Ammon's horn (tissue), 1 donor: ENCODE measurements around the gene HOXA5.

Experiments used
- DNase-seq: peaks from one replicate; pipeline ENCODE4 v3.0.0-alpha.2; 2016; ENCODE audit warnings: low spot score

HOXA5 gene

DNA sequence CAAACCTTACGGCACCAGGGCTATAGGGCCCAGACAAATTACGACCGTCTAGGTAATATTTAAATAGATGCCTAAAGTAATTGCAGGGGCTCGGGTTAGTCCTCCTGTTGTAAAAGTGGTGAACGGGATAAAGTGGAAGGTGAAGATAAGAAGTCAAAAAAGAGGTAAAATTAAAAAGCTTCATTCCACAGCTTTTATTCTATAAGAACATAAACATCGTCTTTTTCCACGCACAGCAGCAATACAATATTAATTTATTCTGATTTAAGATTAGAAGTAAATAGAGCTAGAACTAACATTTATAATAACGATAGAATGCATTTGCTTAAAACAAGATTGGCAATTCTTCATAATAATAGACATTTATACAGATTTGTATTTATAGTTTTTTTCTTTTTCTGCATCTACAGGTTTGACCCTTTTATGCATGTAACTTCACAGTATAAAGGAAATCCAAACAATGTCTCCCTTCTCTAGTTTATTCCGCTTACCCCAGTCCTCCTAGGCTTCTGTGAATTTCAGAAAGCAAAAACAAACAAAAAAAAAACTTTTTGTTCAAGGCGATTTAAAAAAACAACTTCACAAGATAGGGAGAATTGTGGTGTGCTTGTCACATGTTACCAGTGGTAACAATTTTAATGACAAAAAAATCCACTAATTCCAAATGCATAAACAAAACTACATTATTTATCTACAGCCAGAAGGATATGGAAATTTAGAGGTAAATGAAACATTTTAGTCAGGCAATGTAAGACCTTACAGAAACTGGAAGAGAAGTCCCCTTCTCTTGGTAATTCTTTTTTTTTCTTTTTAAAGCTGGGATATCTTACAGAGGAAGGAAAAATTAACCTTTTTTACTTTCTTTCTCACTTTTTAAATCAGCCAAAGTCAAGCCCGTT lies 27.2 kb upstream of the HOXA5 start:
- no peak for DNase-seq

DNA sequence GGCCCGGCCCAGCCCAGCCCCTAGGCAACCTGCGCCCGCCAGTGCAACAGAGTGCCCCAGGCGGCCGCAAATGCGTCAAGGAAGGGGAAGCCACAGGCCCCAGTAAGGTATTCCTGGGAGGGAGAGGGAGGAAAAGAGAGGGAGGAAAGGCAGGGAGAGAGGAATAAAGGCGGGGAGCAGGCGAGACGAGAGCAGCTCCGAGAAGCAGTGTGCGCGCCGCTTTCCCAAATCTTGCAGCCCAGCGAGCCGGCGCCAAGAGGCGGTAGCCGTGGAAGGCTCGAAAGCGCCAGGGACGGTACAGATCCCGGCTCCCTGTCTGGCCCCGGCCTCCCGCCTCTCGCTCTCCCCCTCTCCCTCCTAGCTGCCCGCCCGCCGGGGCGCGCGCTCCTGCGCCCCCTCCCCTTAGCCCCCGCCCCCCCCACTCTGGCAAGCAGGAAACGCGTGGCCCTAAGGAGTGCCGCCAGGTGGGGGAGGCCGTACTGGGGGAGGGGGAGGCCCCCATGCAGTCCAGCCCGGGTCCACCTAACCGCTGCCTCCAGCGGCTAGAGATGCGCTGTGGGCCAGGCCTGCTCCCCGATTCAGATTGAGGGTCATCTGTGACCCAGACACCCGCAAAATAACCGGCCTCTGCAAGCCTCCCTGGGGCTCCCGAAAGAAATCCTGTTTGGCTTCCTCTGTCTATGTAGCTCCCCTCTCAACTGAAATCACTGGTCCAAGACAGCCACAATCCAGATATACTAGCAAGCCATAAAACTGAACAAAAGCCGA lies 26.4 kb upstream of the HOXA5 start:
- DNase-seq: no peak

DNA sequence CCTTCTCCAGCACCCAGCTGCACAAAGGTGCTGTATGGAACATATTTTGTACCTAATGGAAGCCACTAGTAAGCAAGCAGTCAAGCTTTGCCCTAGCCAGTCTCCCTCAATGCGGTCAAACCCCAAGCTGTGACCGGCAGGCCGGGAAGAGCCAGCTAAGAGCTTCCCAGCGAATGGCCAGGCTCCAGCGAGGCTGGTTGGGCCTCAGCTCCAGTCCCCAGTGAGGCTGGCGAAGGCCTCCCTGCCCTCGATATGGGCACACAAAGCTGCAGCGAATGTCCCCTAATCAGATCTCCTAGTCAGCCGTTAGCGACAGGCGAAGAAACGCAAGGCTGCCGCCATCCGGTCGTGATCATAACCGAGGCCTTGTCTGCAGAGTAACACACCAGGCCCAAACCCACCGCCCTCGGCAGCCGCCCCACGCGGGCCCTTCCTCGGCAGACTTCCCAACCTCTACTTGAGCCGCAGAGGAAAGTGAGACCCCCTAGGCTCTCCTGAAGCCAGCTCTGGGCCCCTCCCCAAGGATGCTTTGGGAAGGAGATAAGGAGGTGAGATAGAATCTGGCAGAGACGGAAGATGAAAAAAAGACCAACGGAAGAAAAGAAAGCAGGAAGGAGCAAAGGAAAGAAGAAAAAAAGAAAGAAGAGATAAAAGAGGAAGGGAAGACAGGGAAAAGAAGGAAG lies 24.9 kb upstream of the HOXA5 start:
- DNase-seq: no peak

DNA sequence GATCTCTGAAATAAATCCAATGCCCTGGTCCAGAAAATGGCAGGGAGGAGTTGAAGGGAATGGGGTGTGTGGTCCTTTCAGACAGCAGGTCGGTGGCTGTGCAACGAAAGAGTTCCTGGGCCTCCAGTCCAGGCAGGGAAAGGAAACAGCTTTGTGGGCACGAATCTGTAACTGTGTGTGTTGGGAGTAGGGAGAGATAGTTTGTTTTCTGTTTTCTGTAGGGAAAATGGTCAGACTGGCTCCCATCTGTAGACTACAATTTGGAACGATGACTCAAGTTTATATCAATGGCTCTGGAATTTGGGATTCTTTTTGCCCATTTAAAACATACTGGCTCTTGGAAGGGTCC lies 24.4 kb upstream of the HOXA5 start:
- DNase-seq: no peak

DNA sequence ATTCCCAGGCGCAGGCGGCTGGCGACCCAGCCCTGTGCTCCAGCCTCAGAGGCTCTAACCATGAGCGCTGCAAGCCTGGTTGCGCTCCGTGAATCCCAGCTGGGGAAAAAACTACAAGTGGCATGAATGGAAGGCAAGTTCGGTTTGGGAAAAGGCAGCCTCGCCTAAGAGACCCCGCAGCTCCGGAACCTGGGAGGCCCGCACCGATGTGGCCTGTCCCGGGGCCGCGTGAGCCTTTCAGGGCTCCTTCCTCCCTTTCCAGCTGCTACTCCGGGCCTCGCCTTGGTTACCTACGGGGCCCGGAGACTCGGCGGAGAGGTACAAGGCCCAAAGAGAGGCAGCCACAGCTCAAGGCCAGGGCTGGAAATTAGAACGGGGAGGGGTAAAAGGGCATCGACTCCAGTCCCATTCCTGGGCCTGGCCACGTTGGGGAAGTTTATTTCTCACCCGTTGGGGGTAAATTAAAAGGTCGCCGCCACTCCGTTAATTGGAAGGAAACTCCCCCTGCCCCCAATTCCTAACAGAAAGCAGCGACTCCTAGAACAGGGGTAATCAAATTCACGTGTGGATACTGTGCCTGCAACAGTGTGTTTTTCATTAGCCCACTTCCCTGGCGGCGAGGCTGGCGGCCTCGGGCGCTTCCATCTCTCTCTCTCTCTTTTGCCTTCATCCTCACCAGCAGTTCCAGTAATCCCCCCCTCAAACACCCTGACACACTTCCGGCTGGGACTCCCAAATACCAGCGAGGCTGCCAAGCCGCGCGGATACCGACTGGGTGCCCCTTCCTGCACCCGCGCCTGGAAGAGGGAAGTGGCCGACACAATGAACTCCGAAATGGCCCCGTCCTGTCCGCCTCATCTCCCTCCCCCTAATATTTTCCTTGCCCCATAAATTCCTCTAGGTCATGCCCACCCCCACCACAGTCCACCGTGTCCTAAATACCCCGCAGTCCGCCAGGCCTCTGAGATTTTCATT lies 23.3 kb upstream of the HOXA5 start:
- DNase-seq: no peak

DNA sequence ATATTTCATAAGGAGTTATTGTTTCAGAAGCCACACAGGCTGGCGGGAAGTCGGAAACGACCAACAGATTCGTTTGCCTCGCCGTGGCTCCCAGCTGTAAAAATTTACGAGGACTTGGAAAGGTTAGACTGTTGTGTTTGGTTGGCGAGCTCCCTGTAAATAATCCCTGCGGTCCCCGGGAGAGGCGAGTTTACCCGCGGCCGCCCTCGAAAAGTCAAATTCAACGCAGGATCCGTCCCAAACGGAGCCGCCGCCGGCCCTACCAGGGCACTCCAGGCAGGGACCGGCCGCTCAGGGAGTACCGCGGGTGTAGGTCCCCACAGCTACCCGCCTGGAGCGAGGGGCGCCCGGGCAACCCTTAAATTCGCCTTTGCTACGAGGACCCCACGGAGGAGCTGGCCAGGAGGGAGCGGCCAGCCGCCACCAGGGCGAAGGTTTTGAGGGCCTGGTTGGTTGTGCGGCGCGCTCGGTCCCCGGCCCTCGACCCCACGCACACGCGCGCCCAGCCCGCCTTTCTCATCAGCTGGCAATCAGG lies 22.6 kb upstream of the HOXA5 start:
- no peak for DNase-seq

DNA sequence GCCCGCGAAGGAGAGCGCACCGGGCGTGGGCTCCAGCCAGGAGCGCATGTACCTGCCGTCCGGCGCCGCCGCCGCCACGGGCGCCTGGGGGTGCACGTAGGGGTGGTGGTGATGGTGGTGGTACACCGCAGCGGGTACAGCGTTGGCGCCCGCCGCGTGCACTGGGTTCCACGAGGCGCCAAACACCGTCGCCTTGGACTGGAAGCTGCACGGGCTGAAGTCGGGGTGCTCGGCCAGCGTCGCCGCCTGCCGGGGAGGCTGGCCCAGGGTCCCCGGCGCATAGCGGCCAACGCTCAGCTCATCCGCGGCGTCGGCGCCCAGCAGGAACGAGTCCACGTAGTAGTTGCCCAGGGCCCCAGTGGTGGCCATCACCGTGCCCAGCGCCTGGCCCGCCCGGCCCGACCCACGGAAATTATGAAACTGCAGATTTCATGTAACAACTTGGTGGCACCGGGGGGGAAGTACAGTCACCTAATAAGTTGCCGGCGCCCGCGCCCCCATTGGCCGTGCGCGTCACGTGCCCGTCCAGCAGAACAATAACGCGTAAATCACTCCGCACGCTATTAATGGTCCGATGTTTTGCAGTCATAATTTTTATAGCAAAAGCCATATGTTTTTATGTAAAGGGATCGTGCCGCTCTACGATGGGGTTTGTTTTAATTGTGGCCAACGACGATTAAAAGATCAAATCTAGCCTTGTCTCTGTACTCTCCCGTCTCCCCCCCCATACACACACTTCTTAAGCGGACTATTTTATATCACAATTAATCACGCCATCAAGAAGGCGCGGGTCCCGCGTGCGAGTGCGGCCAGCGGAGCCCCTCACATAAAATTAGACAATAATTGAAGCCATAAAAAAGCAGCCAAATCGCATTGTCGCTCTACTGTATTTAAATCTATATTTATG lies 21.9 kb upstream of the HOXA5 start, which contains the start of gene HOXA9:
TSS of gene HOXA9 (minus strand) at position 449 of the 907 bp plus-strand sequence. CDS start at position 369, 80 bp downstream.
- no peak for DNase-seq

DNA sequence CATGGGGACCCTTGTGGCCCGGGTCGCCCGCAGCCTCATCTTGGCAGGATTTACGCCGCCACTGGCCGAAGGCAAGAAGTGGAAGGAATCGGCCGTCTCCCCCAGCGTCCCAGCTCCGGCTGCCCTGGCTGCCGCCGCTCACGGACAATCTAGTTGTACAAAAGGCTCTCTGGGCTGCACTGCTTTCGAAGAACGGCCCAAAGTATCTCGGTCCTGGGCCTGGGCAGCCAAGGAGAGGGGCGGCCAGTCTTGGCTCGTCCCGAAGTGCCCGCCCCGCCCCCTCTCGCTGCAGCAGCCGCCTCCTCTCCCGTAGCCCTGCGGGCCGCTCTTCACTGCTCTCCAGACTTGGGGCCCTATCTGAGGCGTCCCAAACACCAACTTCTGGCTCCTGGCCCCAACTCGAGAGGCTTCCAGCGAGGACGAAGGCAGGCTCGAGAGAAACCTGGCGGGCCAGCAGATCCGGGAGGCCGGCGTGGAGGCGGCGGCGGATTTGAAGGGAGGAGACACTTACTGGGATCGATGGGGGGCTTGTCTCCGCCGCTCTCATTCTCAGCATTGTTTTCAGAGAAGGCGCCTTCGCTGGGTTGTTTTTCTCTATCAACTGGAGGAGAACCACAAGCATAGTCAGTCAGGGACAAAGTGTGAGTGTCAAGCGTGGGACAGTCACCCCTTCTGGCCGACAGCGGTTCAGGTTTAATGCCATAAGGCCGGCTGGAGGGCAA lies 21.0 kb upstream of the HOXA5 start:
- no peak for DNase-seq

DNA sequence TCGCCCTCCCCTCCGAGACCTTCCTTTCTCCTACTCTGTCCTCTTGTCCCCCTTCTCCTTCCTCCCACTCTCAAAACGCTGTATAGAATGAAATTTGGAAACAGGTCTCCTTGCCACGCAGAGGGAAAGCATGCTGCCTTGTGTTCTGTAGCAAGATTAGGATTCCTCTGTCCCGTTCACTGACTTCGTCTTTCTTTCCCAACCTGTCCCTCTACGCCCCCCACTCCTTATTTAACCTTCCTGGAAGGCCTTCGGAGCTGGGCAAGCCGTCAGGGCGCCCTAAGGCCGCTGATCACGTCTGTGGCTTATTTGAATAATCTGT lies 20.5 kb upstream of the HOXA5 start:
- no peak for DNase-seq

DNA sequence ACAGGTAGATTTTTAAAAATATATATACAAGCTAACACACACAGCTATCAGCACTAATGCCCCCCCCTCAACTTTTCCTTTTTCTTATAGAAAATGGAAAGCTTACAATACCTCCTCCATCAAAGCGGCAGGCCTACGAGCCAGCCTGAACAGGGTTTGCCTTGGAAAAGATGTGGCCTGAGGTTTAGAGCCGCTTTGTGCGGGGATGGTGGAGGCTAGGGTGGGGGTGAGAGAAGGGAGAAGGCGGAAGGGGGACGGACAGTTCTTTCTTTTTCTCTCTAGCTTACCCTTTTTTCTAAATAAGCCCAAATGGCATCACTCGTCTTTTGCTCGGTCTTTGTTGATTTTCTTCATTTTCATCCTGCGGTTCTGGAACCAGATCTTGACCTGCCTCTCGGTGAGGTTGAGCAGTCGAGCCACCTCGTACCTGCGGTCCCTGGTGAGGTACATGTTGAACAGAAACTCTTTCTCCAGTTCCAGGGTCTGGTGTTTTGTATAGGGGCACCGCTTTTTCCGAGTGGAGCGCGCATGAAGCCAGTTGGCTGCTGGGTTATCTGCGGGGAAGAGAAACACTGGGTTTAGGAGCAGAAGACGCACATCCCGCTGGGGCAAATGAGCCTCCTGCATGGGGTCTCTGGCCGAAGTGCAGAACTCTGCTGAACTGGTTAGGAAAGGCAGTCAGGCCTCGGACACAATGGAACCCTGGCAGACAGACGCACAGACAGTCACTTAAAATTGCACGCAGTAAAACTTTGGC lies 20.0 kb upstream of the HOXA5 start:
- no peak for DNase-seq

DNA sequence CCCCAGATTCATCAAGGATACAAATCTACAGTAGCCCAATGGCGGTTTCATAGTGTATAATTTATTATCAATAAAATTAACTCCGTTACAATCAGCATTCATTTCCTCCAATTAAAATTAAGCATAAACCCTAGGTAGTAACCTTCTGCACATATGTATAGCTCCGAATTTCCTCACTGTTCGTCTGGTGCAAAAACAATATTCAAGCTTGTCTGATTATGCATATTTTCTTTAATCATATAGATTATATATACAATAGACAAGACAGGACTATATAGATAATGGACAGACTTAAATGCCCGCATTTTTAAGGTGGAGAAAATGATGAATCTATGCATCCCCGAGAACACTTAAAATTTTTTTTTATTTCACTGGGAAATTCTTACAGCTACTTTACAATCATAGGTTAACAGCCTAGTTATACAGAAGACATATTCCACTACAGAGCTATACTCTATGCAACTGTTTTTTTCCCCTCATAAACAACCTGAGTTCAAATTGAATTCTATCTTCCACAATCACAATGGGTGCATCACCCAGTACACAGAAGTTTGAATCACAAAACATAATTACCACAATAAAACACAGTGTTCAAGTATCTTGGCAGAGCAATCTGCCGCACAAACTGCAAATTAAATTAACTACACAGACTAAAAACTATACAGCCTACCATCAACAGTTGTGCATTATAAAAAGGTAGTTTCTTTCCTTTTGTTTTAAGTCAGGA lies 19.2 kb upstream of the HOXA5 start:
- no peak for DNase-seq

DNA sequence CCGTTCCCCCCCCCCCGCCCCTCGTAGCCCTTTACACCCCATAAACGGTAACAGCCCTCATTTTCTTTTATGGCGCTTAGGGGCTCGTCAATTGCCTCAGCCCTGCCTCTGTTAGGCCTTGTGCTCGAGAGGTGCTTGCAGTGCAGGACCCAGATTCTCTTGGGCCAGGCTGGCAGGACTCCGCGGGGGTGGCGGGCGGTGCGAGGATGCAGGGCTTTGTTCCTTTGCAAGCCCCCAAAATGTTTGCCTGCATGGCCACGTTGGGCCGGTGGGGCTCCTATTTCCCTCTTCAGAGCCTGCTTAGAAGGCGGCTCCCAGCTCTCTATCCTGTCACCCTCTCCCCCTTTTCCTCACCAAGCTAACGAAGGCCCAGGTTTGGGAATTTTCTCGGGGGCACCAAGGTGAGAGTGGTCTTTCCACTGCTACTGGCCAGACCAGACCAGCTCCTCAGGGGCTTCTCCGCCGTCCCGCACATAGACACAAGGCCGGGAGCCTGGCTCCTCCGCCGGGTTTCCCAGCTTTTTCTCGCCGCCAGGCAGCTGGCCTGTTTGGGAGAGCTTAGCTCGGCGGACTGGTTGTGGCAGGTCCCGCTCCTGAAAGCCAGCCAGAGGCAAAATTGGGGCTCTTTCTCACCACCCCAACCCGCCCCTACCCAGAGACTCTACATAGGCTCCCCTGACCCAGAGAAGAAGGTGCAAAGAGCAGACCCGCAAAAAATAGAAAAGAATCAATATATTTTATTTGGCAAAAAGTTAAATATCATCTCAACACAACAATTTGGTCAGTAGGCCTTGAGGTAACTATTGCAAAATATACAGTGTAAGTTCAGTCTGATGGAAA lies 18.5 kb upstream of the HOXA5 start:
- no peak for DNase-seq

DNA sequence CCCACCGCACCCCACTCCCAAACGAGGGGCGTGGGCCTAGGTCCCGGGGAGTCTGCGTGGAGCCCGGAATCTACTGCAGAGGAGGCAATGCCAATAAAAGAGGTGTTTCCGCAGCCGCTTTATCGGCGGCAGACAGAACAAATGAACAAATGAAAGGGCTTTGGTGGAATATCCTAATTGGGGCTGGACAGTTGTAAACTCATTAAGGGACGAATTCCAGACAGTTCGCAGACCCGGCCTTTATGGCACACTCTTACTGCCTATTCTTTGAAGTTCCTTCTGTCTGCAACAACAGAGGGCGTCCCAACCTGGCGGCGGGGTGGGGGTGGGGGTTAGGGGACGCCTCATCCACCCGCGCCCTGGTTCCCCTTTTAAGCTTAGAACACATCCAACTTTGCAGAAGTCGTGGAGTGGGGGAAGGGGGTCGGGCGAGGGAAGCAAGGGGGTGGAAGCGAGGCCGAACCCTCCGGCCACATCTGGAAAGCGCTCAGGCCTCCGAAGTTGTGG lies 17.8 kb upstream of the HOXA5 start:
- peak; percentile 12 for DNase-seq

DNA sequence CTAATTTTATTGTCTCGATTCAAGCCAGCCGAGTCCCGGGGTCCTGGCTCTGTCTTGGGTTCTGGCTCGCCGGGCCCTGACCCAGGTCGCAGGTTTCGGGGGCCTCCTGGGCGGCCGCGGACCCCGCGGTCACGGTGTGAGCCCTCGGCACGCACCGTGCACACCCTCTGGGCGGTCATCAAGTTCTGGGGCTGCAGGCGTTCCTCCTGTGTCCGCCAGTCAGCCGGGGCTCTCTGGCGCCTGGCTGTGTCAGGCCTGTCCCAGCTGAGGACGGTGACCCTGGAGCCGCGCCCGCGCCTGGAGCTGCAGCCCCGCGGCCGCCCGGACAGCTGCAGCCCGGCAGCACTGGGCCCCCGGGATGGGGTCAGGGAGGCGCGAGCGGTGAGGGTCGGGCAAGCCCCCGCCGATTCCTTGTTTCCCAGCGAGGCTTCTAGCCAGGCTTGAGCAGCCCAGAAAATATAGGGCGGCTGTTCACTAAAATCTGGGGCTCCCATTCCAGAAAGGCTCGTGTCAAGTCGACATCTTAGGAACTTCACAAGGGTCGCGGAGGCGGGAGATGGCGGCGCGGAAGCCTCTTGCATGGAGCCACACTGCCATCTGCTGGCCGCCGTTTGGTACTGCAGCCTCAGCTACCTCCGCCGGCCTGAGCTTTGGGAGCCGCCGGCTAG lies 17.2 kb upstream of the HOXA5 start:
- peak; percentile 89 for DNase-seq

DNA sequence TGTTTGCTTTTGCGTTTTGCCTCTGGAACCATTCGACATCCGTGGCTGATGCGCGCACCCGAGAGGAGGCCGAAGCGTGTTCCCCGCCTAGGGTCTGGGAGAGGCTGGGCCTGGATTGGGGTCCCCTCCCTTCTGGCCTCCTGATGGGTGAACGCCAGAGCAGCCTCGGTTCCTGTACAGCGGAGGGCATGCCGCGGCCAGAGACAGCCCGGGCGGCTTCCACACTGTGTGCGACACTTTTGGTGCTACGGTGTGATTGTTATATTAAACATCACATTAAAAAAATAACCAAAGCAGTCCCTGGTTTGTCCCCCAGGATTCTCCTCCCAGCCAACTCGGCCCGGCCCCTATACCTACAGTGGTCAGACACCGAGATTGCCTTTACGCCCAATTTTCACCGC lies 16.7 kb upstream of the HOXA5 start:
- DNase-seq: no peak
